ENCODE data around the gene GAREM1. TPM values are rescaled to one million over a fixed set of nuclear protein-coding genes. Genes with fewer than 3 reads are reported as not detected.

The GAREM1 gene
- polyA plus RNA-seq, 1 experiment, result 0.37 TPM

GRCh38 chr18:32438173-32438572 is 32.5 kb downstream of the GAREM1 start:
- ChIA-PET CTCF (no interaction called here), POLR2A (no interaction called here)
- Histone ChIP-seq H3K27me3 (ENCODE audit: control insufficient read depth, insufficient read depth, low read length) (no peaks in the 10 kb centered on the region), H3K4me3 (ENCODE audit: low read depth, low read length) (no peak overlapping the region), H3K36me3 (ENCODE audit: control insufficient read depth, insufficient read depth, low read length) (no peaks in the 10 kb centered on the region)
- DNase-seq (ENCODE audit: low read depth), result no peak
- TF ChIP-seq CTCF (IDR thresholded peaks at IDR 0.05; ENCODE audit: insufficient read depth, low read depth, low read length), result no peak

- CTCF ChIA-PET, result no interaction called here
- no peak overlapping the region for H3K4me3 ChIP-seq (ENCODE audit: low read depth, low read length)
- no peak for TF ChIP-seq CTCF (IDR thresholded peaks at IDR 0.05; ENCODE audit: insufficient read depth, low read depth, low read length)
- H3K27me3 ChIP-seq (ENCODE audit: control insufficient read depth, insufficient read depth, low read length), result no peaks in the 10 kb centered on the region
- no peak for DNase-seq (ENCODE audit: low read depth)
- POLR2A ChIA-PET, result no interaction called here
- H3K36me3 ChIP-seq (ENCODE audit: control insufficient read depth, insufficient read depth, low read length), result no peaks in the 10 kb centered on the region
Measured at GRCh38 chr18:32437100-32437834, 33.4 kb downstream of the GAREM1 start.

GRCh38 chr18:32435631-32436500 is 34.8 kb downstream of the GAREM1 start:
- TF ChIP-seq CTCF (IDR thresholded peaks at IDR 0.05; ENCODE audit: insufficient read depth, low read depth, low read length), result no peak
- CTCF ChIA-PET, result interaction anchor here (0.6 to 1.1 kb wide), 3 partner anchors 14 to 194 kb away, joined by 3 to 4 read pairs (median 3); partner anchors contain the start of gene GAREM1
- Histone ChIP-seq H3K36me3 (ENCODE audit: control insufficient read depth, insufficient read depth, low read length) (no peaks in the 10 kb centered on the region), H3K27me3 (ENCODE audit: control insufficient read depth, insufficient read depth, low read length) (no peaks in the 10 kb centered on the region), H3K4me3 (ENCODE audit: low read depth, low read length) (no peak overlapping the region)
- no peak for DNase-seq (ENCODE audit: low read depth)
- POLR2A ChIA-PET, result no interaction called here

- no peaks in the 10 kb centered on the region for H3K27me3 ChIP-seq (ENCODE audit: control insufficient read depth, insufficient read depth, low read length)
- POLR2A ChIA-PET, result no interaction called here
- no peak overlapping the region for H3K4me3 ChIP-seq (ENCODE audit: low read depth, low read length)
- no peaks in the 10 kb centered on the region for H3K36me3 ChIP-seq (ENCODE audit: control insufficient read depth, insufficient read depth, low read length)
- no peak for DNase-seq (ENCODE audit: low read depth)
- CTCF ChIA-PET, result interaction anchor here (0.6 kb wide), 1 partner anchor 7 kb away, joined by 3 read pairs; no protein-coding TSS in a partner anchor
- TF ChIP-seq CTCF (IDR thresholded peaks at IDR 0.05; ENCODE audit: insufficient read depth, low read depth, low read length), result no peak
Measured at GRCh38 chr18:32431753-32432152, 38.9 kb downstream of the GAREM1 start.

GRCh38 chr18:32429402-32429801 is 41.3 kb downstream of the GAREM1 start:
- no peak for DNase-seq (ENCODE audit: low read depth)
- no peak overlapping the region for H3K4me3 ChIP-seq (ENCODE audit: low read depth, low read length)
- no peak for TF ChIP-seq CTCF (IDR thresholded peaks at IDR 0.05; ENCODE audit: insufficient read depth, low read depth, low read length)
- no peaks in the 10 kb centered on the region for H3K27me3 ChIP-seq (ENCODE audit: control insufficient read depth, insufficient read depth, low read length)
- POLR2A ChIA-PET, result no interaction called here
- no peaks in the 10 kb centered on the region for H3K36me3 ChIP-seq (ENCODE audit: control insufficient read depth, insufficient read depth, low read length)
- CTCF ChIA-PET, result no interaction called here

All from BJ (cell line).